Activated naive CD8-positive, alpha-beta T cell (primary cell): ENCODE results near the gene LUZP4.
"Not testable (repeated sequence)": the region's sequence is repeated elsewhere in the genome, so short reads cannot be mapped to it uniquely, and the experiment has no call there.

Experiments
- H3K27ac Mint-ChIP-seq: one replicate; pipeline ENCODE4 v1.8.0; 2021; ENCODE audit warnings: mixed read lengths
- H3K27me3 Mint-ChIP-seq: one replicate; pipeline ENCODE4 v1.8.0; 2021; ENCODE audit warnings: mixed read lengths
- H3K36me3 Mint-ChIP-seq: one replicate; pipeline ENCODE4 v1.8.0; 2021; ENCODE audit warnings: mixed read lengths
- H3K4me1 Mint-ChIP-seq: one replicate; pipeline ENCODE4 v1.8.0; 2021; ENCODE audit warnings: low read depth, mixed read lengths
- H3K4me3 Mint-ChIP-seq: one replicate; pipeline ENCODE4 v1.8.0; 2021; ENCODE audit warnings: mild to moderate bottlenecking, mixed read lengths
- H3K9me3 Mint-ChIP-seq: one replicate; pipeline ENCODE4 v1.8.0; 2021; ENCODE audit warnings: low read depth, mixed read lengths

Gene LUZP4

GRCh38 chrX:115318139-115318538, 28.6 kb downstream of the LUZP4 start:
- Mint-ChIP-seq H3K4me1 (no peaks in the 10 kb centered on the region), H3K36me3 (no peaks in the 10 kb centered on the region), H3K27ac (no peak overlapping the region), H3K9me3 (no peaks in the 10 kb centered on the region), H3K4me3 (no peak overlapping the region), H3K27me3 (no peaks in the 10 kb centered on the region)

DNA sequence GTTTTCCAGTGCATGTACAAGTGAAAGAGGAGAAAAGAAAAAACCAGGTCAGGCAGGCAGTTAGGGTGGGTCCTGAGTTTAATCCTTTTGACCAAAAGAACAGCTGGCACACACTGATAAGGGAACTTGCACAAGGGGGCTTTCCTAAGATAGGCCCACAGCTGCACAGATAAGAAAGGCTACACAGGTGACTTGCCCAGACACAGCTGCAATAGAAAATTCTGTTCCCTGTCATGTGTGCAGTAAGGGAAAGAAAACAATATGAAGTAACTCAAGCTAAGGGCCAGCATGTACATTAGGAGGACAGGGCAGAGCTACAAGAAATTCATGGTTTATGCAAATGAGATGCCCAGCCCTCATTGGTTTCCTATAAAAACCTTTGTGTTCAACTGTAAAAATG, 32.9 kb downstream of the LUZP4 start:
- Mint-ChIP-seq H3K9me3 (no peaks in the 10 kb centered on the region), H3K36me3 (no peaks in the 10 kb centered on the region), H3K4me3 (no peak overlapping the region), H3K27me3 (no peaks in the 10 kb centered on the region), H3K27ac (no peak overlapping the region), H3K4me1 (no peaks in the 10 kb centered on the region)

- no peak overlapping the region for H3K4me3 Mint-ChIP-seq
- no peaks in the 10 kb centered on the region for H3K27me3 Mint-ChIP-seq
- H3K27ac Mint-ChIP-seq: no peak overlapping the region
- H3K4me1 Mint-ChIP-seq: no peaks in the 10 kb centered on the region
- no peaks in the 10 kb centered on the region for H3K36me3 Mint-ChIP-seq
- H3K9me3 Mint-ChIP-seq: no peaks in the 10 kb centered on the region
These were observed 34.7 kb downstream of the LUZP4 start for GRCh38 chrX:115324194-115324593.

DNA sequence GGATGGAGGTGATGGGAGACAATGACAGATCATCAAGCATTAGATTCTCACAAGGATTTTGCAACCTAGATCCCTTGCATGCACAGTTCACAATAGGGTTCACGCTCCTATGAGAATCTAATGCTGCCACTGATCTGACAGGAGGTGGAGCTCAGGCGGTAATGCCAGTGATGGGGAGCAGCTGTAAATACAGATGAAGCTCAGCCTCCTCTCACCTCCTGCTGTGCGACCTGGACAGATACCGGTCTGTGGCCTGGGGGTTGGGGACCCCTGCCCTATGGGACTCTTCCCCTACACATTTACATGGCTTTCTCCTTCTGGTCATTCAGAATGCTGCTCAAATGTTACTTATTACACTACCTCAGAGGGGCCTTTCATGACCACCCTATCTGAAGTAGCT, 39.8 kb downstream of the LUZP4 start:
- not testable (repeated sequence) for H3K27me3 Mint-ChIP-seq, H3K4me3 Mint-ChIP-seq, H3K4me1 Mint-ChIP-seq, H3K27ac Mint-ChIP-seq, H3K36me3 Mint-ChIP-seq, H3K9me3 Mint-ChIP-seq

DNA sequence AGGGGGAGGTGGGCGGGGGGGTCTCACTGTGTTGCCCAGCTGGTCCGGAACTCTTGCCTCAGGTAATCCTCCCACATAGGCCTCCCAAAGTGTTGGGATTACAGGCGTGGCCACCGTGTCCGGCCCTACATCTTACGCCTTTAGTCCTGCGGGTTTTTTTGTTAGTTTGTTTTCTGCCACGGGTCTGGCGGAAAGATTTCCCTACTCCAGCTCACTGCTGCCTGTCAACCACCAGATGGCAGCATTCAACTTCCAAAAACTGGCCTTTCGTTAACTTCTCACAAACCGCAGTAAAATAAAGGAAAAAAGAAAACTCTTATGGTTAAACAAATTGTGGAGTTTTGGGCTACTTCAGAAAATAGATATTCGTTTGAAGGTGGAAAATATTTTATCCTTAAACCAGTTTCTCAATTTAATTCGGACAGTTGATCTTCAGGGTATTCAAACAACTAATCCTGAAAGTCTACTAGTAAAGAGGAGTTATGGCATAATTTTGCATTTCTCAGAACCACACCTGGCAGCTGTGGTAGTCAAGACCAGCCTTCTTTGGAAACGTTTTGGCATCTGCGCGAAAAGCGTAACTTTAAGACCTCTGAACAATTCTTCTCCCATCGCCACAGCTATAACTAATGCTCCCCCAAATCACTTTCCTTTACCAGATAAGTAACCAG, 41.1 kb downstream of the LUZP4 start:
- Mint-ChIP-seq H3K4me3 (no peak overlapping the region), H3K9me3 (no peaks in the 10 kb centered on the region), H3K27ac (no peak overlapping the region), H3K27me3 (no peaks in the 10 kb centered on the region), H3K36me3 (no peaks in the 10 kb centered on the region), H3K4me1 (no peaks in the 10 kb centered on the region)

GRCh38 chrX:115332832-115333231, 43.3 kb downstream of the LUZP4 start:
- H3K4me3 Mint-ChIP-seq: no peak overlapping the region
- H3K9me3 Mint-ChIP-seq: no peaks in the 10 kb centered on the region
- no peak overlapping the region for H3K27ac Mint-ChIP-seq
- no peaks in the 10 kb centered on the region for H3K36me3 Mint-ChIP-seq
- H3K27me3 Mint-ChIP-seq: no peaks in the 10 kb centered on the region
- H3K4me1 Mint-ChIP-seq: no peaks in the 10 kb centered on the region

- Mint-ChIP-seq H3K27ac (no peak overlapping the region), H3K4me1 (no peaks in the 10 kb centered on the region), H3K4me3 (no peak overlapping the region), H3K27me3 (no peaks in the 10 kb centered on the region), H3K36me3 (no peaks in the 10 kb centered on the region), H3K9me3 (no peaks in the 10 kb centered on the region)
These were observed 43.9 kb downstream of the LUZP4 start for GRCh38 chrX:115333446-115333845.

DNA sequence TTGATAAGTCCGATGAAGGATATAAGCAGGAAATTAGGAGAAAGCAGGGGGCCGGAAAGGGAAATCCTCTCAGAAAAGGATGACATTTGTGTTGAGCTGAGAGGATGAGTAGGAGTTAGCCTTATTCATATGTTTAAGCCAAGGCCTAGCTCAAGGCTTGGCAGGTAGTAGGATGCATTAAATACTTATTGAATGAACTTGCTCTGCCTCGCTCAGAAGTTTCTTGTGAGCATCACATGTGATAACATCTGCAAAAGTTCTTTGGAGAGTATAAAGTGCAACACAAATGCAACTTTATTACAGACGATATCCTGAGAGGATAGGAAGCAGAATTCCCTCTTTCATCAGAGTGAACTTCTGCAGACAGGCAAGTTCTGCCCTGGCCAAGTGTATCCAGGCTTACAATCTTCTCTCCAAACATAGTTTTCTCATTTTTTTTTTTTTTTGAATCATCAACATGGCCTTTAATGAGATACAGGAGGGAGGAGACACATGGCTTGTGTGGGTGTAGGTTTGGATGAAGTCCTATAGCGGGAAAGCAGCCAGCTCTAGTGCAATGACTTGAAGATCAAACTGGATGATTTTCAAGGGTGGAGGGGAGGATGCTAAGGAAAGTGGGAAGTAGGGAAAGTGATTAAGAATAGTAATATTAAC, 48.1 kb downstream of the LUZP4 start:
- no peaks in the 10 kb centered on the region for H3K27me3 Mint-ChIP-seq
- no peak overlapping the region for H3K4me3 Mint-ChIP-seq

DNA sequence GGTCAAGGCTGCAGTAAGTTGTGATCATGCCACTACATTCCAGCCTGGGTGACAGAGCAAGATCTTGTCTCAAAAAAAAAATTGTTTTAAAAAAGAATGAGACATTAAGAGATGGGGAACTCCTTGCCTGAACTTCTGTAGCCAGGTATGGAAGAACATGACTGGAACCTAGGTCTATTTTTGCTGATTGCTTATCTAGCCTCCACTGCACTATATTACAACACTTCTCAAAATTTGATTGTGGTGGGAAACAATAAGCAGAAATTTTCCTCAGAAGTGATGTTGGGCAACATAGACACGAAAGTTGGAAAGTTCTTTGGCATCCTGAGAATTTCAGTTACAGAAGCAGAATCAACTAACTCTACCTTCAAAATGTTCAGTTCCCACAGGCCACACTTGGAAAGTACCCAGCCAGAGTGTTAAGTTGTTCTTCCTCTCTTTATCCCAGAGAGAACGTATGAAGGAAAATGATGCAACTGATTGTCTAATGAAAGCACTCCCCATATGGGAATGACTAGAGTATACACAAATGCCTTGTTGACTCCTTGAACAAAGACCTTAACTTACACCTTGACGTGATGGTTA, 50.0 kb downstream of the LUZP4 start:
- no peaks in the 10 kb centered on the region for H3K27me3 Mint-ChIP-seq
- H3K27ac Mint-ChIP-seq: no peak overlapping the region
- no peaks in the 10 kb centered on the region for H3K36me3 Mint-ChIP-seq
- no peaks in the 10 kb centered on the region for H3K4me1 Mint-ChIP-seq
- no peak overlapping the region for H3K4me3 Mint-ChIP-seq
- no peaks in the 10 kb centered on the region for H3K9me3 Mint-ChIP-seq

More for the DNA sequence above, 48.1 kb downstream of the LUZP4 start:
- Mint-ChIP-seq H3K27ac (no peak overlapping the region), H3K36me3 (no peaks in the 10 kb centered on the region), H3K9me3 (no peaks in the 10 kb centered on the region), H3K4me1 (no peaks in the 10 kb centered on the region)

- Mint-ChIP-seq H3K4me1 (no peaks in the 10 kb centered on the region), H3K4me3 (no peak overlapping the region), H3K27ac (no peak overlapping the region)
These were observed 51.9 kb downstream of the LUZP4 start for GRCh38 chrX:115341421-115341820.

DNA sequence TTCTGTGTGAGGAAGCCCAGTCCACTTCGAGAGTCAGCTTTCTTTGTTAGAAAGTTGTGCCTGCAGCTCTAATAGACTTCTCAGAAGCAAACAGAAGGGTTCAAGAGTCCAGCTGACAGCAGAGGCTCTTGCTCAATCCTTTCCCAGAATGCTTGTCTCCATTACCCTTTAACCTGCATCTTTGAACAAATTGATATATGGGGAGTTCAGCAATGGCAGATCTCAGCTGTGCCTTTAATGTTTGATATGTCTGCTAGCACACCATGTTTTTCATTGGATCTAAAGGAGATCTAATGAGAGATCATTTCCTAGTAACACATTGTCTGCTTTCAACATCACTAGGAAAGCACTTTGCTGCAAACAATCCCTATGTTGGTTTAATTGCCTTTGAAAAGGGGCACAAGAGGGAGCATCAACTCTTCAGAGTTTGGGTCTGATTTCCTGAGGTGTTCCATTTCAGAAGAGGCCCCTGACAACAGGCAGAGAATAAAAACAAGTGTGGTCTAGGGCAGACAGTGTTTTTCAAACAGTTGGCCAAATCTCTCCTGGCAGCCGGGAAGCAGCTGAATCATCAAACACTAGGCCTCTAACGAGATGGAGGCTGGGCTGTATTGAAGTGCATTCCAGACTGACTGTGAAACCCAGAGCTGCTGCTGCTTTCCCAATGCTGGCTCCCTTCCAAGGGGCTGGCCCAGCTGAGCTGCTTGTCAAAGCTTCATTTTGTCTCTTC, 55.5 kb downstream of the LUZP4 start:
- H3K9me3 Mint-ChIP-seq: no peaks in the 10 kb centered on the region
- H3K4me1 Mint-ChIP-seq: no peaks in the 10 kb centered on the region
- no peaks in the 10 kb centered on the region for H3K27me3 Mint-ChIP-seq
- H3K4me3 Mint-ChIP-seq: no peak overlapping the region
- no peak overlapping the region for H3K27ac Mint-ChIP-seq
- no peaks in the 10 kb centered on the region for H3K36me3 Mint-ChIP-seq

More at GRCh38 chrX:115341421-115341820, 51.9 kb downstream of the LUZP4 start:
- no peaks in the 10 kb centered on the region for H3K27me3 Mint-ChIP-seq
- H3K9me3 Mint-ChIP-seq: no peaks in the 10 kb centered on the region
- H3K36me3 Mint-ChIP-seq: no peaks in the 10 kb centered on the region

DNA sequence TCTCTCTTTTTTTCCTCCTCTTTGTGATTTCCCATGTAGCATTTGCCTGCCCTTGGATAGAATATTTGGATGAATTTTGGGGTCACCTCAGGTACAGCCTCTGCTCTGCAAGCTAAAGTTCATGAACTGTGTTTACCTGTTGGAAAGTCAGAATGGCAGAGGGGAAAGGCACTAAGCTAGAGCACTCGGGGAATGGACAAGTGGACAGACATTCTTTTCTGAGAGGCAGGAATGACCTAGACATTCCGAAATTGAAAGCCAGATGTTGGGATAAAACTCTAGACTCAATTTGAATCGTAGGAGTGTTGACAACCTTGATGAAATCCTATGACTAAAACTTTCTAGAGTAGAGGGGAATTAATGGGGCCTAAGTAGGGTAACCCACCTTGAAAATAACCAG, 56.1 kb downstream of the LUZP4 start:
- no peaks in the 10 kb centered on the region for H3K9me3 Mint-ChIP-seq
- no peak overlapping the region for H3K4me3 Mint-ChIP-seq
- H3K36me3 Mint-ChIP-seq: no peaks in the 10 kb centered on the region
- no peaks in the 10 kb centered on the region for H3K27me3 Mint-ChIP-seq
- H3K4me1 Mint-ChIP-seq: no peaks in the 10 kb centered on the region
- H3K27ac Mint-ChIP-seq: no peak overlapping the region

GRCh38 chrX:115346738-115347137, 57.2 kb downstream of the LUZP4 start:
- not testable (repeated sequence) for H3K36me3 Mint-ChIP-seq, H3K4me3 Mint-ChIP-seq, H3K27ac Mint-ChIP-seq, H3K27me3 Mint-ChIP-seq, H3K9me3 Mint-ChIP-seq, H3K4me1 Mint-ChIP-seq

- H3K4me1 Mint-ChIP-seq: no peaks in the 10 kb centered on the region
- H3K4me3 Mint-ChIP-seq: no peak overlapping the region
- H3K27ac Mint-ChIP-seq: no peak overlapping the region
- H3K36me3 Mint-ChIP-seq: no peaks in the 10 kb centered on the region
- no peaks in the 10 kb centered on the region for H3K9me3 Mint-ChIP-seq
- no peaks in the 10 kb centered on the region for H3K27me3 Mint-ChIP-seq
These were observed 59.1 kb downstream of the LUZP4 start for GRCh38 chrX:115348446-115349225.
